ENCODE data around the gene ZNF33B.

ZNF33B gene

GRCh38 chr10:42638055-42638820 is at the start of gene ZNF33B:
TSS of gene ZNF33B (minus strand) at chr10:42638570. CDS start at chr10:42636928, 1,642 bp downstream.
- DNase-seq: peak; percentile 94 to 96

DNA sequence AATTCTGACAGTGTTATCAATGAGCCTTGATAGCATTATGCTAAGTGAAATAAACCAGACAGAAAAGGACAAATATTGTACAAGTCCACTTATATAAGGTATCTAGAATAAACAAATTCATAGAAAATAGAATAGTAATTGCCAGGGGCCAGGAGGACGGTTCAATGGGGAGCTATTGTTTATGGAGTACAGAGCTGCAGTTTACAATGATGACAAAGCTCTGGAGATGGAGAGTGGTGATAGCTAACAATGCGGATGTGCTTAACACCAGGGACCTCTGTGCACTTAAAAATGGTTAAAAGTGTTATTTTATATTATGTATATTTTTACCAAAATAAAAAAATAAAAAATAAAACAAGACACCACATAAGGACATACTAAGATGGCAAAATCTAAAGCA is 46.1 kb upstream of the ZNF33B start:
- no peak for DNase-seq

- DNase-seq: no peak
Measured at GRCh38 chr10:42680267-42680666, 41.9 kb upstream of the ZNF33B start.

DNA sequence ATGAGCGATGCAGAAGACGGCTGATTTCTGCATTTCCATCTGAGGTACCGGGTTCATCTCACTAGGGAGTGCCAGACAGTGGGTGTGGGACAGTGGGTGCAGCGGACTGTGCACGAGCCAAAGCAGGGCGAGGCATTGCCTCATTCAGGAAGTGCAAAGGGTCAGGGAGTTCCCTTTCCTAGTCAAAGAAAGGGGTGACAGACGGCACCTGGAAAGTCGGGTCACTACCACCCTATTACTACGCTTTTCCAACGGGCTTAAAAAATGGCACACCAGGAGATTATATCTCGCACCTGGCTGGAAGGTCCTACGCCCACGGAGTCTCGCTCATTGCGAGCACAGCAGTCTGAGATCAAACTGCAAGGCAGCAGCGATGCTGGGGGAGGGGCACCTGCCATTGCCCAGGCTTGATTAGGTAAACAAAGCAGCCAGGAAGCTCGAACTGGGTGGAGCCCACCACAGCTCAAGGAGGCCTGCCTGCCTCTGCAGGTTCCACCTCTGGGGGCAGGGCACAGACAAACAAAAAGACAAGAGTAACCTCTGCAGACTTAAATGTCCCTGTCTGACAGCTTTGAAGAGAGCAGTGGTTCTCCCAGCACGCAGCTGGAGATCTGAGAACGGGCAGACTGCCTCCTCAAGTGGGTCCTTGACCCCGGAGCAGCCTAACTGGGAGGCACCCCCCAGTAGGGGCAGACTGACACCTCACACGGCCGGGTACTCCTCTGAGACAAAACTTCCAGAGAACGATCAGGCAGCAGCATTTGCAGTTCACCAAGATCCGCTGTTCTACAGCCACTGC is 27.0 kb upstream of the ZNF33B start:
- peak in 1 of 2 donors; percentile 4 for DNase-seq

GRCh38 chr10:42654419-42654818 is 16.0 kb upstream of the ZNF33B start:
- no peak for DNase-seq

DNA sequence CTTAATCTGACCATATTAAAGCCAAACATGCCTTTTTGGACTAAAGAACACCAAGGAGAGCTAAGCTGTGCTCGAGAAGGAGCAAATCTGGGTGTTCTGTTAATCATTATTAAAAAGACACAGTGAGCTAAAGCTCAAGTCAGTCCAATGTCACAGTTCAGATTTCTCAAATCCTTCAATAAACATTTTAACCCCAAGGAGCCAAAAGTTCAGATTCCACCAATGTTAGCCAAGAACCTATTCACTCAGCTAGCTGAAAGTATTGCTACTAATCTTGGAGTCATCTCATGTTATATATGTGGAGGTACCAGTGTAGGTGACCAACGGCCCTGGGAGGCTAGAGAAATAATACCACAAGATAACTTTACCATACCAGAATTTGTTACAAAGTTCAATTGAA is 14.5 kb upstream of the ZNF33B start:
- no peak for DNase-seq

DNA sequence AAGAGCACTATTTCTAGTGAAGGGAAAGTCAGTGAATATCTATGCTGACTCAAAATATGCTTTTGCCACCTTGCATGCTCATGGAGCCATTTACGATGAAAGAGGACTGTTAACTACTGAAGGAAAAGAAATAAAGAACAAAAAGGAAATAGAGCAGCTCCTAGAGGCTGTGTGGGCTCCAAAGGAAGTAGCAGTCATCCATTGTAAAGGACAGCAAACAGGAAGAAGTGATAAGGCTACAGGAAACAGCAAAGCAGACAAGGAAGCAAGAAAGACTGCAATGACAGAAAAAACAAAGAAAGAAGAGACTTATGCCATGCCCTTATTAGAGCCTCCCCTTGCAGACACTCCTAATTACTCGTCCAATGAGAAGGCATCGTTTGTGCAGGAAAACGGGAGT is 12.0 kb upstream of the ZNF33B start:
- no peak for DNase-seq

- DNase-seq: no peak
Measured at GRCh38 chr10:42648512-42648911, 10.1 kb upstream of the ZNF33B start.

DNA sequence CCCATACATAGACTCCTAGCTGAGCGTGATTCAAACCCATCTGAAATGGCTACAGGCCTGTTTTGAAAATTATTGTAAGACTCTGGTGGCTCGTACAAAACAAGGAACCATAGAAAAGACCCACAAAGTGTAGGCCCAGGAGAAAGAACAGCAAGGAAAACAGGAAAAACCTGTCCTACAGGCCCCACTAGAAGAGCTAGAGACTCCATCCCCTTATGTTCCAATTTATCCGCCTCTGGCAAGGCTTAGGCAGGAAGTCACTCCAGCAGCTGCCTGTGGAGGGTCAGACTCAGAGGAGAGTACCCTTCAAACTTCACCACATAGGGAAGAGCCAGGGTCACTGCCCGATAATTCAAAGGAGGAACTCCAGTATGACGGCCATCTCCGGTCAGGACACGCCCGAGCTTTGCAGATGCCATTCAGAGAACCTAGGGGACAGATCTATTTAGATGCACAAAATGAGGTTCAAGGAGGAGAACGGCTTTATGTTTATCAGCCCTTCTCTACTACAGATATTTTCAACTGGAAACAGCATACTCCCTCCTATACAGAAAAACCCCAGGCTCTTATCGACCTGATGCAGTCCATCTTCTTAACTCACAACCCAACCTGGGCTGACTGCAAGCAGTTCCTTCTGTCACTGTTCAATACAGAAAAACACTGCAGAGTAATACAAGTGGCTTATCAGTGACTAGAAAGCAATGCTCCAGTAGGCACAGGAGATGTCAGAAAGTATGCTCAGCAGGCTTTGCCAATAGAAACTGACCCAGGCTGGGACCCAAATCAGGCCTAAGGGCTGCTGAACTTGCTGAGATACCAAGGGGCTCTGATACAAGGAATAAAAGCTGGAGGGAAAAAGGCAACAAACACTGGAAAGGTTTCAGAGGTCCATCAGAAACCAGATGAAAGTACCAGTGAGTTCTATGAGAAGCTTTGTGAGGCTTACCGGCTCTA is 8.6 kb upstream of the ZNF33B start:
- no peak for DNase-seq

DNA sequence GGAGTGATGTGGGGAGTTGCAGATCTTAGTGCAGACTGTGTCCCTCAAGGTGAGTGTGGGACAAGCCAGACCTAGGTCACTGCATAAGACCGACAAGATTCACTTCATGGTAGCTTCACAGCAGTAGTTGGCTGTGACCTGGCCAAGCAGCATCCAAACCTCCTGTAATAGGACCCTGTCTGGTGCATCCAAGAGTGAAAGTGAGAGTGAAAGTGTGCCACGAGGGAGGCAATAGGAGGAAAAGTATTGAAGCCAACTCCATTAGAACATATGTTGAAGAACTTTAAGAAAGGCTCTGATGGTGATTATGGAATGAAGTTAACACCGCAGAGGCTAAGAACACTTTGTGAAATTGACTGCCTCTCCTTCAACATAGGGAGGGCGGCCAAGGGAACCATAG is 7.8 kb upstream of the ZNF33B start:
- DNase-seq: no peak

GRCh38 chr10:42645516-42645915 is 7.1 kb upstream of the ZNF33B start:
- no peak for DNase-seq

DNA sequence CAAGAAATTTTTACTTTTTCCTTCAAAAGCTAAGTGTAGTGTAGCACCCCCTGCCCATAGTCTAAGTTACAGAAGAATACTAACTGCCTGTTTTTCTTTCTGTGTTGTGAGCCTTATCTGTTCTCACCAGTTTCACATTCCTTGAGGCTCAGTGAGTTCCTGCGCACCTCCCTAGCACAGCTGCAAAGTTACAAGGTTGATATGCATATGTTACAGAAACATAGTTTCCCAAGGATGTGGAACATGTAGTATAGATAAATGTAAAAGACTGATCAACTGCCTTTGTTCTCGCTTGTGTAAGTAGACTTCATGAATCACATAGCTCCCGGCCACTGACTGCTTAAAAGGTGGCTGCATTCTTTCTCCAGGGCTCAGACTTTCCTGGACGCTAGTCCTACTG is 6.7 kb upstream of the ZNF33B start:
- DNase-seq: no peak

- no peak for DNase-seq
Measured at GRCh38 chr10:42640610-42641229, 2.4 kb upstream of the ZNF33B start.

DNA sequence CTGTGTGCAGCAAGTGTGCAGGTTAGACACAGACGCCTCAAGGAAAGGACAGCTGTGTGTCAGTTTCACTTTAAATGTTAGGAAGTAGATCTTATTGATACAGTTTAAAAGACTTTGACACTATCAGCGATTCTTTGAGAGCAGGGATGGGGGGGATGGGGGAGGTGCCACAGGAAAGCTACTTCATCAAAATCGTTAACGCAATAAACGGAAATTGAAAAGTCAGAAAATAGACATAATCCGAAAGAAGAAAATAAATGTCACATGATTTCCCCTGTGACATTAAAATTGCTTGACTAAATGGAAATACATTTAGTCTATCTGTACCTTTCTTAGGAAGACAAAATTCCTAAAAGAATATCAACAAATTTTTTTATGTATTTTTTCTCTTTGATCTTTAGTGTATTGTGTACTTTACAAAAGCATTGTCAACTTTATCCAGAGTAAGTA is 476 bp upstream of the ZNF33B start:
- DNase-seq: peak in 1 of 2 donors; percentile 33

DNA sequence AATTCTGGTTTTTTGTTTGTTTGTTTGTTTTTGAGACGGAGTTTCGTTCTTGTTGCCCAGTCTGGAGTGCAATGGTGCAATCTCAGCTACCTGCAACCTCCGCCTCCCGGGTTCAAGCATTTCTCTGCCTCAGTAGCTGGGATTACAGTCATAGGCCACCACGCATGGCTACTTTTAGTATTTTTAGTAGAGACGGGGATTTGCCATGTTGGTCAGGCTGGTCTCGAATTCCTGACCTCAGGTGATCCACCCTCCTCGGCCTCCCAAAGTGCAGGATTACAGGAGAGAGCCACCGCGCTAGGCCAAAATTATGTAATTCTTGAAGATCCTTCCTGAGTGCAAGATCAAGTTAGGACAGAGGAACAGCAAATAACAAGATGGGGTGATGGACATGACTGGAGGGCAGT is 719 bp downstream of the ZNF33B start:
- no peak for DNase-seq

- DNase-seq: no peak
Measured at GRCh38 chr10:42637142-42637541, 1.2 kb downstream of the ZNF33B start.

DNA sequence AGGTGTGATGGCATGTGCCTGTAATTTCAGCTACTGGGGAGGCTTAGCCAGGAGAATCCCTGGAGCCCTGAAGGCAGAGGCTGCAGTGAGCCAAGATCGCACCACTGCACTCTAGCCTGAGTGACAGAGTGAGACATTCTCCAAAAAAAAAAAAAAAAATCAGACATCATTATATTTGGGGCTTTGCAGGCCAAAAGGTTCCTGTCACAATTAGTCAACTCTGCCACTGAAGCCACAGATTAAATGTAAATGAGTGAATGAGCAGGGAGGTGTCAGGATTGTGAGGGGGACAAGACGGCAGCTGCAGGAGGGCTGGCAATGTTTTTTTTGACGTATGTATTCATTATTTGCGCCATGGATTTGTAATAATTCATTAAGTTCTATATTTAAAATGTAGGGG is 3.3 kb downstream of the ZNF33B start:
- DNase-seq: no peak

GRCh38 chr10:42632564-42632963 is 5.8 kb downstream of the ZNF33B start:
- no peak for DNase-seq

- peak in 1 of 2 donors; percentile 8 for DNase-seq
Measured at GRCh38 chr10:42630537-42631134, 7.7 kb downstream of the ZNF33B start.

DNA sequence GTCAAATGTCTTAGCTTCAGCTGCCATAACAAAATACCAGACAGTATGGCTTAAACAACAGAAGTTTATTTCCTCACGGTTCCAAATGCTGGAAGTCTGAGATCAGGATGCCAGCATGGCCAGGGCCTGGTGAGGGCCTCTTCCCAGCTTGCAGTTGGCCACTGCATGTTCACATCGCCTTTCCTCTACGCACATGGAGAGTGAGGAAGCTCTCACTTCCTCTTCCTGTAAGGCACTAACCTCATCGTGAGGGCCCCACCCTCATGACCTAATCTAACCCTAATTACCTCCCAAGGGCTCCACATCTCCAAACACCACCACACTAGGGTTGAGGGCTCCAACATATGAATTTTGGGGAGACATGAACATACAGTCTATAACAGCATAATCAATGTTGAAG is 14.4 kb downstream of the ZNF33B start:
- no peak for DNase-seq

- DNase-seq: no peak
Measured at GRCh38 chr10:42618424-42618823, 19.9 kb downstream of the ZNF33B start.

- DNase-seq: no peak
Measured at GRCh38 chr10:42615419-42615818, 23.0 kb downstream of the ZNF33B start.
